GM12878 (cell line): ENCODE data around the gene AKAP13. TPM values are rescaled to one million over a fixed set of nuclear protein-coding genes. Genes with fewer than 3 reads are reported as not detected.

Experiments used
- ATAC-seq: fragments of 200-7000 bp; cut with Tn5 transposase; 3 replicates; pipeline ENCODE4 v1.9.1; 2020; ENCODE audit warnings: mild to moderate bottlenecking, moderate library complexity
- BruUV-seq: library from RNA; stranded (reverse); fragments of 400-500 nt; replicated peaks from 2 replicates; lab custom pipeline; 2021; lab: Mats Ljungman, UMichigan
- CTCF ChIA-PET: fragments of 300-600 bp; sonication (Branson Sonifier 250); formaldehyde crosslinking; extraction: SDS; loops from one replicate; lab custom pipeline; 2021; ENCODE audit warnings: inconsistent platforms; lab: Yijun Ruan, JAX
- POLR2A ChIA-PET: fragments of 350-600 bp; formaldehyde crosslinking; extraction: SDS; loops from one replicate; lab custom pipeline; 2021; ENCODE audit warnings: inconsistent platforms; lab: Charles Lee
- RAD21 ChIA-PET: fragments of 300-600 bp; sonication (Branson Sonifier 250); formaldehyde crosslinking; loops from one replicate; lab custom pipeline; 2023; ENCODE audit warnings: antibody characterized with exemption; ENCODE audit not compliant: unreplicated experiment; lab: Charles Lee
- SMC1A ChIA-PET: fragments of 300-600 bp; sonication (Branson Sonifier 250); formaldehyde crosslinking; loops from one replicate; lab custom pipeline; 2023; ENCODE audit not compliant: unreplicated experiment, uncharacterized antibody; lab: Charles Lee
- DNase-seq: peaks from one replicate; pipeline ENCODE4 v3.0.0-alpha.2; 2011; ENCODE audit warnings: low read depth, low spot score
- FAIRE-seq: peaks from 3 replicates; lab custom pipeline; 2011; peaks lifted over from hg19 to GRCh38; lab: Jason Lieb, UNC
- H2AFZ ChIP-seq: 2 replicates; pipeline ENCODE4 v1.6.0; 2011; ENCODE audit warnings: low read depth, low read length, control low read depth; ENCODE audit not compliant: control insufficient read depth
- H3K27ac ChIP-seq: 2 replicates; pipeline ENCODE4 v1.5.1; 2011; ENCODE audit warnings: control low read depth; ENCODE audit not compliant: control insufficient read depth, insufficient read depth
- H3K27me3 ChIP-seq, 2 experiments: replicated peaks in 1 of 2; 2 replicates each; pipeline versions ENCODE4 v1.6.0 to v1.6.1; 2011; ENCODE audit warnings: low read length in 1 of 2; ENCODE audit not compliant: control insufficient read depth in 2 of 2, insufficient read depth in 2 of 2
- H3K36me3 ChIP-seq, 2 experiments: 2 replicates each; pipeline ENCODE4 v1.5.1; 2011; ENCODE audit warnings: low read length in 1 of 2; ENCODE audit not compliant: control insufficient read depth in 2 of 2, insufficient read depth in 2 of 2
- H3K4me1 ChIP-seq: 2 replicates; pipeline ENCODE4 v1.6.1; 2011; ENCODE audit warnings: mild to moderate bottlenecking, low read length, moderate library complexity, mixed read lengths; ENCODE audit not compliant: control insufficient read depth, insufficient read depth
- H3K4me2 ChIP-seq: 2 replicates; pipeline ENCODE4 v1.6.0; 2011; ENCODE audit warnings: control low read depth; ENCODE audit not compliant: control insufficient read depth, insufficient read depth
- H3K4me3 ChIP-seq: fragments of 200-600 bp; sonication (generic); 2 replicates; pipeline ENCODE4 v1.5.1; 2016
- H3K79me2 ChIP-seq: 2 replicates; pipeline ENCODE4 v1.6.0; 2011; ENCODE audit warnings: low read length; ENCODE audit not compliant: control insufficient read depth, insufficient read depth
- H3K9ac ChIP-seq: 2 replicates; pipeline ENCODE4 v1.8.0; 2011; ENCODE audit warnings: low read length, control low read depth, mixed read lengths; ENCODE audit not compliant: control insufficient read depth, insufficient read depth
- H3K9me3 ChIP-seq: replicated peaks from 3 replicates; pipeline ENCODE4 v1.5.1; 2011; ENCODE audit warnings: mild to moderate bottlenecking, low read length; ENCODE audit not compliant: control insufficient read depth, insufficient read depth
- H4K20me1 ChIP-seq: 2 replicates; pipeline ENCODE4 v1.6.0; 2011; ENCODE audit not compliant: control insufficient read depth, insufficient read depth
- HDAC2 ChIP-seq: fragments of 200-600 bp; sonication (generic); IDR thresholded peaks from 2 replicates; pipeline ENCODE4 v1.6.1; 2017
- USF1 ChIP-seq: IDR thresholded peaks from 2 replicates; pipeline ENCODE4 v1.6.1; 2011; ENCODE audit warnings: borderline replicate concordance, low read depth, mild to moderate bottlenecking, moderate library complexity, mixed read lengths, low read length; ENCODE audit not compliant: insufficient read depth; ENCODE audit errors: extremely low read length
- WGBS: methylation state at CpG from one replicate; pipeline ENCODE4 v1.1.6; 2016; ENCODE audit warnings: low lambda C conversion rate; ENCODE audit not compliant: insufficient replicate concordance, insufficient coverage; ENCODE audit errors: missing lambda C conversion rate; 5-methylcytosine and 5-hydroxymethylcytosine counted together
- in situ Hi-C: fragments of 300-500 bp; cut with MboI; formaldehyde crosslinking; loops from 9 replicates; pipeline ENCODE4 v1.14.3; 2018; ENCODE audit warnings: mixed read lengths
- intact Hi-C: fragments of 100-400 bp; cut with micrococcal nuclease; formaldehyde crosslinking; loops from one replicate; pipeline ENCODE4 v1.14.2; 2022; ENCODE audit not compliant: unreplicated experiment
- polyA plus RNA-seq, 11 experiments: library from polyadenylated mRNA; depleted of rRNA in 4 of 11; unstranded in 6 of 11; stranded (reverse) in 5 of 11; fragments of >200 nt; fragmentation: Nextera tagmentation in 4 of 11; fragmentation: Illumina TruSeq in 1 of 11; extraction: Ambion mirVana in 4 of 11; extraction: Trizol in 1 of 11; gene quantifications; 1 replicate in 1 of 11; 2 replicates in 10 of 11; pipeline versions ENCODE4 v1.2.1 to v1.2.3, GENCODE V29; 2011 to 2016; ENCODE audit warnings: inconsistent platforms in 2 of 11, missing spikeins in 2 of 11, low read depth in 1 of 11
- total RNA-seq, 4 experiments: library from RNA; depleted of rRNA in 3 of 4; stranded (reverse); fragments of >200 nt in 3 of 4; fragmentation: Illumina TruSeq in 1 of 4; extraction: Trizol in 1 of 4; gene quantifications; 2 replicates each; pipeline versions ENCODE4 v1.2.1 to v1.2.3, GENCODE V29; 2013 to 2021
- TF ChIP-seq, protein P1 (sequence below), 3 experiments: IDR thresholded peaks in 2 of 3; conservative IDR thresholded peaks in 1 of 3; 2 replicates each; pipeline ENCODE4 v1.5.1; 2011; ENCODE audit warnings: low read depth in 3 of 3, low read length in 3 of 3, mild to moderate bottlenecking in 3 of 3, control low read depth in 2 of 3, moderate library complexity in 2 of 3, inconsistent platforms in 1 of 3, mixed read lengths in 1 of 3; ENCODE audit not compliant: control insufficient read depth in 2 of 3, insufficient read depth in 1 of 3; ENCODE audit errors: extremely low read depth in 1 of 3

The AKAP13 gene
- total and polyA plus RNA-seq, 10 of the 15 experiments (the other 5 are each of a cell fraction or from before 2014, with no cell fraction given): 14.4 to 74.9 (median 55.1) TPM

DNA sequence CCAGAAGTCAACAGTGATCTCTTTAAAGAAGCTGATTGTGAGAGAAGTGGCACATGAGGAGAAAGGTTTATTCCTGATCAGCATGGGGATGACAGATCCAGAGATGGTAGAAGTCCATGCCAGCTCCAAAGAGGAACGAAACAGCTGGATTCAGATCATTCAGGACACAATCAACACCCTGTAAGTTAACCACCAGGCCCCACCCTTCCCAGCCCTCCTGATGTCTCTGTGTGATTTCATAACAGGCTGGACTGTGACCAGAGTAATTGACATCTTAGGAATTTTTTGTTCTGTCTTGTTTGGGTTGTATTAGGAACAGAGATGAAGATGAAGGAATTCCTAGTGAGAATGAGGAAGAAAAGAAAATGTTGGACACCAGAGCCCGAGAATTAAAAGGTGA is 346.7 kb downstream of the AKAP13 start:
- DNase-seq (no peak), ATAC-seq (no peak), FAIRE-seq (no peak)
- SMC1A ChIA-PET: interaction anchor here (0.9 to 2.4 kb wide), 3 partner anchors 15 to 105 kb away, joined by 4 to 5 read pairs (median 4); no protein-coding TSS in a partner anchor
- Histone ChIP-seq H3K27me3 (no peaks in the 10 kb centered on the region), H3K36me3 (peaks cover 25 to 58% of the 10 kb centered on the region in 2 experiments), H4K20me1 (no peaks in the 10 kb centered on the region; the same call in 1 of the 2 replicates), H3K4me3 (no peak overlapping the region), H3K27ac (no peak overlapping the region), H3K9me3 (no peaks in the 10 kb centered on the region; the same call in 1 of the 3 replicates), H2AFZ (no peak overlapping the region), H3K4me2 (no peak overlapping the region), H3K79me2 (no peaks in the 10 kb centered on the region; the same call in 1 of the 2 replicates), H3K4me1 (no peaks in the 10 kb centered on the region), H3K9ac (no peak overlapping the region)
- POLR2A ChIA-PET: no interaction called here
- RAD21 ChIA-PET: interaction anchor here (0.8 to 1.4 kb wide), 2 partner anchors 37 to 121 kb away, joined by 3 to 4 read pairs; no protein-coding TSS in a partner anchor
- no TSS peak for BruUV-seq
- CTCF ChIA-PET: interaction anchor here (6.2 kb wide), 1 partner anchor 113 kb away, joined by 78 read pairs; no protein-coding TSS in a partner anchor
- intact Hi-C loops (no loop called here), in situ Hi-C loops (no loop called here)
- TF ChIP-seq USF1: no peak
- TF ChIP-seq, protein P1, sequence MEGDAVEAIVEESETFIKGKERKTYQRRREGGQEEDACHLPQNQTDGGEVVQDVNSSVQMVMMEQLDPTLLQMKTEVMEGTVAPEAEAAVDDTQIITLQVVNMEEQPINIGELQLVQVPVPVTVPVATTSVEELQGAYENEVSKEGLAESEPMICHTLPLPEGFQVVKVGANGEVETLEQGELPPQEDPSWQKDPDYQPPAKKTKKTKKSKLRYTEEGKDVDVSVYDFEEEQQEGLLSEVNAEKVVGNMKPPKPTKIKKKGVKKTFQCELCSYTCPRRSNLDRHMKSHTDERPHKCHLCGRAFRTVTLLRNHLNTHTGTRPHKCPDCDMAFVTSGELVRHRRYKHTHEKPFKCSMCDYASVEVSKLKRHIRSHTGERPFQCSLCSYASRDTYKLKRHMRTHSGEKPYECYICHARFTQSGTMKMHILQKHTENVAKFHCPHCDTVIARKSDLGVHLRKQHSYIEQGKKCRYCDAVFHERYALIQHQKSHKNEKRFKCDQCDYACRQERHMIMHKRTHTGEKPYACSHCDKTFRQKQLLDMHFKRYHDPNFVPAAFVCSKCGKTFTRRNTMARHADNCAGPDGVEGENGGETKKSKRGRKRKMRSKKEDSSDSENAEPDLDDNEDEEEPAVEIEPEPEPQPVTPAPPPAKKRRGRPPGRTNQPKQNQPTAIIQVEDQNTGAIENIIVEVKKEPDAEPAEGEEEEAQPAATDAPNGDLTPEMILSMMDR (IDR thresholded peaks at IDR 0.05 in 2 of 3, conservative IDR thresholded peaks at IDR 0.05 in 1 of 3; ENCODE audit: control insufficient read depth in 2 of 3, extremely low read depth in 1 of 3, insufficient read depth in 1 of 3, low read depth in 3 of 3, low read length in 3 of 3): no peak
- no peak for TF ChIP-seq HDAC2
- 93% methylated on average over 2 of the region's 2 CpGs for WGBS
